HEK293 (cell line): ENCODE measurements around the gene AFG1L.

Source experiments
- ATF2 ChIP-seq: fragments of 450-650 bp; formaldehyde crosslinking; IDR thresholded peaks from 2 replicates; pipeline ENCODE4 v1.5.1; 2016; ENCODE audit warnings: missing biosample characterization, missing genetic modification characterization, low read depth
- HOXC10 ChIP-seq: sonication (generic); formaldehyde crosslinking; IDR thresholded peaks from 2 replicates; pipeline ENCODE4 v1.8.1; 2023; ENCODE audit warnings: mild to moderate bottlenecking, missing genetic modification reagents
- INSM2 ChIP-seq: fragments of 450-650 bp; formaldehyde crosslinking; IDR thresholded peaks from 2 replicates; pipeline ENCODE4 v1.5.1; 2016; ENCODE audit warnings: missing biosample characterization, missing genetic modification characterization
- KLF8 ChIP-seq: fragments of 450-650 bp; formaldehyde crosslinking; IDR thresholded peaks from 2 replicates; pipeline ENCODE4 v1.5.1; 2016; ENCODE audit warnings: missing biosample characterization, missing genetic modification characterization
- KLF9 ChIP-seq: fragments of 450-650 bp; formaldehyde crosslinking; IDR thresholded peaks from 2 replicates; pipeline ENCODE4 v1.5.1; 2016; ENCODE audit warnings: missing biosample characterization, missing genetic modification characterization, low read depth
- MYNN ChIP-seq: fragments of 450-650 bp; formaldehyde crosslinking; IDR thresholded peaks from 2 replicates; pipeline ENCODE4 v1.5.1; 2016; ENCODE audit warnings: missing biosample characterization, missing genetic modification characterization, borderline replicate concordance
- OVOL3 ChIP-seq: fragments of 450-650 bp; formaldehyde crosslinking; IDR thresholded peaks from 2 replicates; pipeline ENCODE4 v1.5.1; 2016; ENCODE audit warnings: missing biosample characterization, missing genetic modification characterization
- PRDM2 ChIP-seq: fragments of 450-650 bp; formaldehyde crosslinking; IDR thresholded peaks from 2 replicates; pipeline ENCODE4 v1.5.1; 2016; ENCODE audit warnings: missing biosample characterization, missing genetic modification characterization, borderline replicate concordance
- SALL2 ChIP-seq: fragments of 450-650 bp; formaldehyde crosslinking; IDR thresholded peaks from 2 replicates; pipeline ENCODE4 v1.5.0; 2017; ENCODE audit warnings: missing biosample characterization, mild to moderate bottlenecking, missing genetic modification characterization, borderline replicate concordance
- TCF7L2 ChIP-seq: IDR thresholded peaks from 2 replicates; pipeline ENCODE4 v1.6.1; 2011; ENCODE audit warnings: low read depth, mild to moderate bottlenecking, inconsistent platforms, low read length, moderate library complexity, borderline replicate concordance
- WT1 ChIP-seq: fragments of 450-650 bp; formaldehyde crosslinking; IDR thresholded peaks from 2 replicates; pipeline ENCODE4 v1.5.1; 2016; ENCODE audit warnings: missing biosample characterization, missing genetic modification characterization
- ZBTB17 ChIP-seq: fragments of 450-650 bp; formaldehyde crosslinking; IDR thresholded peaks from 2 replicates; pipeline ENCODE4 v1.5.1; 2016; ENCODE audit warnings: missing biosample characterization, missing genetic modification characterization
- ZBTB21 ChIP-seq: fragments of 450-650 bp; formaldehyde crosslinking; IDR thresholded peaks from 2 replicates; pipeline ENCODE4 v1.5.1; 2017; ENCODE audit warnings: missing biosample characterization, missing genetic modification characterization
- ZNF112 ChIP-seq: fragments of 450-650 bp; formaldehyde crosslinking; IDR thresholded peaks from 2 replicates; pipeline ENCODE4 v1.5.0; 2017; ENCODE audit warnings: missing biosample characterization, missing genetic modification characterization
- ZNF121 ChIP-seq: fragments of 450-650 bp; formaldehyde crosslinking; IDR thresholded peaks from 2 replicates; pipeline ENCODE4 v1.5.1; 2016; ENCODE audit warnings: missing biosample characterization, missing genetic modification characterization
- ZNF155 ChIP-seq: fragments of 450-650 bp; formaldehyde crosslinking; IDR thresholded peaks from 2 replicates; pipeline ENCODE4 v1.5.1; 2016; ENCODE audit warnings: missing biosample characterization, missing genetic modification characterization
- ZNF223 ChIP-seq: fragments of 450-650 bp; formaldehyde crosslinking; IDR thresholded peaks from 2 replicates; pipeline ENCODE4 v1.5.1; 2016; ENCODE audit warnings: missing biosample characterization, missing genetic modification characterization
- ZNF311 ChIP-seq: fragments of 450-650 bp; formaldehyde crosslinking; IDR thresholded peaks from 2 replicates; pipeline ENCODE4 v1.5.1; 2017; ENCODE audit warnings: missing biosample characterization, missing genetic modification characterization, borderline replicate concordance
- ZNF423 ChIP-seq: fragments of 450-650 bp; formaldehyde crosslinking; IDR thresholded peaks from 2 replicates; pipeline ENCODE4 v1.5.1; 2016; ENCODE audit warnings: missing biosample characterization, missing genetic modification characterization
- ZNF426 ChIP-seq: fragments of 450-650 bp; formaldehyde crosslinking; IDR thresholded peaks from 2 replicates; pipeline ENCODE4 v1.5.1; 2017; ENCODE audit warnings: missing biosample characterization, missing genetic modification characterization, mild to moderate bottlenecking, inconsistent platforms, moderate library complexity
- ZNF473 ChIP-seq: fragments of 450-650 bp; formaldehyde crosslinking; IDR thresholded peaks from 2 replicates; pipeline ENCODE4 v1.5.1; 2017; ENCODE audit warnings: missing biosample characterization, missing genetic modification characterization
- ZNF549 ChIP-seq: fragments of 450-650 bp; IDR thresholded peaks from 2 replicates; pipeline ENCODE4 v1.5.1; 2018; ENCODE audit warnings: missing biosample characterization, missing genetic modification characterization, mild to moderate bottlenecking, inconsistent platforms, moderate library complexity
- ZNF571 ChIP-seq: fragments of 450-650 bp; formaldehyde crosslinking; IDR thresholded peaks from 2 replicates; pipeline ENCODE4 v1.5.0; 2017; ENCODE audit warnings: missing biosample characterization, missing genetic modification characterization
- ZNF600 ChIP-seq: fragments of 450-650 bp; formaldehyde crosslinking; IDR thresholded peaks from 2 replicates; pipeline ENCODE4 v1.5.1; 2016; ENCODE audit warnings: missing biosample characterization, missing genetic modification characterization
- ZNF624 ChIP-seq: fragments of 450-650 bp; formaldehyde crosslinking; IDR thresholded peaks from 2 replicates; pipeline ENCODE4 v1.5.1; 2017; ENCODE audit warnings: missing biosample characterization, missing genetic modification characterization
- ZNF645 ChIP-seq: fragments of 450-650 bp; formaldehyde crosslinking; IDR thresholded peaks from 2 replicates; pipeline ENCODE4; 2016; ENCODE audit warnings: missing biosample characterization, missing genetic modification characterization
- ZNF654 ChIP-seq: fragments of 450-650 bp; formaldehyde crosslinking; IDR thresholded peaks from 2 replicates; pipeline ENCODE4 v1.5.1; 2016; ENCODE audit warnings: low read depth, missing biosample characterization, missing genetic modification characterization
- ZNF704 ChIP-seq: fragments of 450-650 bp; formaldehyde crosslinking; IDR thresholded peaks from 2 replicates; pipeline ENCODE4 v1.5.1; 2016; ENCODE audit warnings: missing biosample characterization, missing genetic modification characterization
- ZNF707 ChIP-seq: fragments of 450-650 bp; formaldehyde crosslinking; IDR thresholded peaks from 2 replicates; pipeline ENCODE4 v1.5.1; 2016; ENCODE audit warnings: missing biosample characterization, missing genetic modification characterization
- ZNF785 ChIP-seq: fragments of 450-650 bp; formaldehyde crosslinking; IDR thresholded peaks from 2 replicates; pipeline ENCODE4 v1.5.1; 2016; ENCODE audit warnings: missing biosample characterization, missing genetic modification characterization

Gene AFG1L

GRCh38 chr6:108560463-108561308, 265.8 kb downstream of the AFG1L start, which contains the start of gene FOXO3 (continued):
- no peak for TF ChIP-seq ZNF112 (tag by site-specific recombination)
- no peak for TF ChIP-seq ZNF426 (tag by site-specific recombination)
- no peak for TF ChIP-seq MYNN (tag by site-specific recombination)
- TF ChIP-seq ZNF645 (tag by site-specific recombination) = no peak
- no peak for TF ChIP-seq ATF2 (tag by site-specific recombination)
- no peak for TF ChIP-seq ZNF704
- no peak for TF ChIP-seq ZNF707
- no peak for TF ChIP-seq ZBTB21 (tag by site-specific recombination)
- TF ChIP-seq SALL2 (tag by site-specific recombination) = no peak
- no peak for TF ChIP-seq ZNF473
- TF ChIP-seq ZBTB17 = peak; percentile 68
- peak; percentile 27; the same call in 1 of the 2 replicates for TF ChIP-seq WT1
- TF ChIP-seq KLF9 (tag by site-specific recombination) = peak; percentile 25
- no peak for TF ChIP-seq ZNF223
- no peak for TF ChIP-seq OVOL3 (tag by site-specific recombination)
- peak; percentile 82; the same call in 1 of the 2 replicates for TF ChIP-seq KLF8
- TF ChIP-seq PRDM2 = no peak
- no peak; the same call in 1 of the 2 replicates for TF ChIP-seq INSM2 (tag by site-specific recombination)
- no peak for TF ChIP-seq TCF7L2
- TF ChIP-seq HOXC10 (CRISPR knock-in tag) = no peak; the same call in 1 of the 2 replicates
- TF ChIP-seq ZNF121 (tag by site-specific recombination) = no peak
- TF ChIP-seq ZNF600 = 0 out of 2 replicates have a peak, but pooled peaks have one; percentile 54
- TF ChIP-seq ZNF785 (tag by site-specific recombination) = no peak
- no peak for TF ChIP-seq ZNF624
- no peak for TF ChIP-seq ZNF423 (tag by site-specific recombination)
- TF ChIP-seq ZNF571 (tag by site-specific recombination) = no peak
- no peak for TF ChIP-seq ZNF654 (tag by site-specific recombination)
- no peak for TF ChIP-seq ZNF549 (tag by site-specific recombination)
- no peak for TF ChIP-seq ZNF311 (tag by site-specific recombination)
- no peak for TF ChIP-seq ZNF155 (tag by site-specific recombination)
